K562 (cell line): ENCODE data around the gene LXN. TPM values are rescaled to one million over a fixed set of nuclear protein-coding genes. Genes with fewer than 3 reads are reported as not detected.

Experiments used
- ATAC-seq: fragments of 200-7000 bp; cut with Tn5 transposase; 3 replicates; pipeline ENCODE4 v1.9.1; 2020; ENCODE audit warnings: moderate library complexity
- BruUV-seq: library from RNA; stranded (reverse); fragments of 400-500 nt; replicated peaks from 2 replicates; lab custom pipeline; 2021; lab: Mats Ljungman, UMichigan
- CTCF ChIA-PET: fragments of 300-600 bp; formaldehyde crosslinking; extraction: SDS; loops from one replicate; lab custom pipeline; 2021; ENCODE audit warnings: low intra/inter-chr PET ratio; lab: Yijun Ruan, JAX
- POLR2A ChIA-PET: fragments of 300-600, 350-650 bp; sonication (Branson Sonifier 250); formaldehyde crosslinking; extraction: SDS; loops from one replicate; lab custom pipeline; 2021; ENCODE audit warnings: antibody characterized with exemption, inconsistent platforms; lab: Yijun Ruan, JAX
- DNase-seq, 4 experiments: peaks; one replicate each; pipeline versions ENCODE4 v3.0.0 to v3.0.0-alpha.2; 2011 to 2018; ENCODE audit warnings: low spot score in 3 of 4, mixed read lengths in 3 of 4; ENCODE audit errors: extremely low read depth in 1 of 4
- FAIRE-seq: peaks from 2 replicates; lab custom pipeline; 2011; peaks lifted over from hg19 to GRCh38; lab: Jason Lieb, UNC
- H2AFZ ChIP-seq: 2 replicates; pipeline ENCODE4 v1.6.0; 2011; ENCODE audit warnings: low read depth, low read length, control low read depth, inconsistent platforms
- H3K27ac ChIP-seq: fragments of 200-600 bp; 3 replicates; pipeline ENCODE4 v1.8.0; 2011; ENCODE audit warnings: low read depth, mild to moderate bottlenecking, control low read depth, inconsistent platforms, low read length, moderate library complexity, mixed read lengths; ENCODE audit errors: extremely low read depth
- H3K27me3 ChIP-seq, 2 experiments: fragments of 300-600 bp in 1 of 2; 2 replicates in 1 of 2; 3 replicates in 1 of 2; pipeline versions ENCODE4 v1.6.0 to v1.8.0; 2011; ENCODE audit warnings: inconsistent platforms in 2 of 2, low read length in 2 of 2, mild to moderate bottlenecking in 1 of 2, mixed read lengths in 1 of 2, moderate library complexity in 1 of 2; ENCODE audit not compliant: control insufficient read depth in 2 of 2, insufficient read depth in 2 of 2
- H3K36me3 ChIP-seq: fragments of 300-600 bp; 3 replicates; pipeline ENCODE4 v1.8.0; 2011; ENCODE audit warnings: mild to moderate bottlenecking, low read length, inconsistent platforms; ENCODE audit not compliant: control insufficient read depth, insufficient read depth
- H3K4me1 ChIP-seq, 2 experiments: fragments of 200-600 bp in 1 of 2; replicated peaks in 1 of 2; 2 replicates in 1 of 2; 3 replicates in 1 of 2; pipeline versions ENCODE4 v1.5.1 to v1.8.0; 2011; ENCODE audit warnings: inconsistent platforms in 2 of 2, low read length in 2 of 2, mild to moderate bottlenecking in 1 of 2, mixed read lengths in 1 of 2, moderate library complexity in 1 of 2; ENCODE audit not compliant: control insufficient read depth in 2 of 2, insufficient read depth in 2 of 2
- H3K4me2 ChIP-seq: 2 replicates; pipeline ENCODE4 v1.6.1; 2011; ENCODE audit warnings: low read length, control low read depth, inconsistent platforms, mixed read lengths; ENCODE audit not compliant: insufficient read depth
- H3K4me3 ChIP-seq: fragments of 200-600 bp; sonication (generic), shearing (Covaris generic); 2 replicates; pipeline ENCODE4 v1.5.1; 2016; ENCODE audit warnings: control low read depth, inconsistent platforms
- H3K79me2 ChIP-seq: fragments of 200-600 bp; 3 replicates; pipeline ENCODE4 v1.8.0; 2011; ENCODE audit warnings: low read length, inconsistent platforms; ENCODE audit not compliant: control insufficient read depth, insufficient read depth
- H3K9ac ChIP-seq, 2 experiments: 2 replicates each; pipeline versions ENCODE4 v1.6.0 to v1.6.1; 2011; ENCODE audit warnings: low read depth in 2 of 2, low read length in 2 of 2, control low read depth in 1 of 2, inconsistent platforms in 1 of 2, mild to moderate bottlenecking in 1 of 2, mixed read lengths in 1 of 2; ENCODE audit not compliant: insufficient read depth in 1 of 2
- H3K9me1 ChIP-seq: one replicate; pipeline ENCODE4 v1.6.0; 2011; ENCODE audit warnings: inconsistent platforms, mild to moderate bottlenecking, low read length, moderate library complexity; ENCODE audit not compliant: control insufficient read depth, insufficient read depth
- H3K9me3 ChIP-seq: replicated peaks from 2 replicates; pipeline ENCODE4 v1.5.1; 2011; ENCODE audit warnings: low read depth, low read length, inconsistent platforms; ENCODE audit not compliant: control insufficient read depth, insufficient read depth
- H4K20me1 ChIP-seq: replicated peaks from 2 replicates; pipeline ENCODE4 v1.6.1; 2011; ENCODE audit warnings: low read length, inconsistent platforms, mixed read lengths; ENCODE audit not compliant: control insufficient read depth, insufficient read depth
- DIDO1 ChIP-seq: fragments of 450-650 bp; IDR thresholded peaks from 2 replicates; pipeline ENCODE4 v1.6.1; 2016; ENCODE audit warnings: low read depth, missing biosample characterization, missing genetic modification characterization
- EGR1 ChIP-seq: fragments of 450-650 bp; conservative IDR thresholded peaks from 2 replicates; pipeline ENCODE4 v1.6.1; 2017; ENCODE audit warnings: mild to moderate bottlenecking
- NELFE ChIP-seq: IDR thresholded peaks from 2 replicates; pipeline ENCODE4 v1.6.1; 2011; ENCODE audit warnings: mild to moderate bottlenecking; ENCODE audit not compliant: insufficient read depth, insufficient read length
- NFXL1 ChIP-seq: fragments of 450-650 bp; formaldehyde crosslinking; IDR thresholded peaks from 2 replicates; pipeline ENCODE4 v1.4.0; 2021; ENCODE audit warnings: mild to moderate bottlenecking
- SMAD4 ChIP-seq: fragments of 250-450 bp; sonication (Bioruptor Pico); conservative IDR thresholded peaks from 2 replicates; pipeline ENCODE4 v1.8.0; 2021; ENCODE audit warnings: inconsistent platforms, mild to moderate bottlenecking, moderate library complexity
- SMARCA4 ChIP-seq: fragments of 450-650 bp; IDR thresholded peaks from 2 replicates; pipeline ENCODE4 v1.6.1; 2016
- SREBF1 ChIP-seq: fragments of 150-350 bp; IDR thresholded peaks from 2 replicates; pipeline ENCODE4 v1.6.1; 2014; ENCODE audit warnings: antibody characterized with exemption, low read depth, low read length, borderline replicate concordance
- ZFP30 ChIP-seq: fragments of 250-450 bp; sonication (Bioruptor Pico); IDR thresholded peaks from 2 replicates; pipeline ENCODE4 v1.8.0; 2022; ENCODE audit warnings: moderate library complexity, mild to moderate bottlenecking, inconsistent platforms, borderline replicate concordance
- WGBS: fragments of 100-300 bp; shearing (Covaris generic); methylation state at CpG from one replicate; pipeline ENCODE4 v1.1.6; 2016; ENCODE audit warnings: low coverage, mixed read lengths; ENCODE audit not compliant: insufficient coverage; ENCODE audit errors: missing lambda C conversion rate; 5-methylcytosine and 5-hydroxymethylcytosine counted together
- in situ Hi-C: fragments of 300-500 bp; cut with MboI; formaldehyde crosslinking; loops from 4 replicates; pipeline ENCODE4 v1.15.0; 2018; ENCODE audit warnings: inconsistent platforms, mixed read lengths
- intact Hi-C: fragments of 100-400 bp; cut with micrococcal nuclease; formaldehyde crosslinking; loops from 2 replicates; pipeline ENCODE4 v1.14.2; 2022
- polyA plus RNA-seq, 8 experiments: library from polyadenylated mRNA; depleted of rRNA in 4 of 8; stranded (reverse) in 5 of 8; unstranded in 3 of 8; fragments of >200 nt; fragmentation: Nextera tagmentation in 2 of 8; fragmentation: Illumina TruSeq in 1 of 8; extraction: Ambion mirVana in 2 of 8; extraction: Trizol in 1 of 8; gene quantifications; 2 replicates each; pipeline versions ENCODE4 v1.2.1 to v1.2.3, GENCODE V29; 2011 to 2014; ENCODE audit warnings: inconsistent platforms in 1 of 8, missing spikeins in 1 of 8
- total RNA-seq, 7 experiments: library from RNA; depleted of rRNA in 6 of 7; stranded (reverse); fragments of >200 nt in 6 of 7; fragmentation: Illumina TruSeq in 2 of 7; extraction: Trizol in 2 of 7; gene quantifications; 2 replicates each; pipeline versions ENCODE4 v1.2.1 to v1.2.3, GENCODE V29; 2011 to 2021; ENCODE audit warnings: low replicate concordance in 1 of 7

The LXN gene
- total and polyA plus RNA-seq, 9 of the 15 experiments (the other 6 are each of a cell fraction or from before 2014, with no cell fraction given) = 0.08 to 0.13 TPM; not detected in 7

DNA sequence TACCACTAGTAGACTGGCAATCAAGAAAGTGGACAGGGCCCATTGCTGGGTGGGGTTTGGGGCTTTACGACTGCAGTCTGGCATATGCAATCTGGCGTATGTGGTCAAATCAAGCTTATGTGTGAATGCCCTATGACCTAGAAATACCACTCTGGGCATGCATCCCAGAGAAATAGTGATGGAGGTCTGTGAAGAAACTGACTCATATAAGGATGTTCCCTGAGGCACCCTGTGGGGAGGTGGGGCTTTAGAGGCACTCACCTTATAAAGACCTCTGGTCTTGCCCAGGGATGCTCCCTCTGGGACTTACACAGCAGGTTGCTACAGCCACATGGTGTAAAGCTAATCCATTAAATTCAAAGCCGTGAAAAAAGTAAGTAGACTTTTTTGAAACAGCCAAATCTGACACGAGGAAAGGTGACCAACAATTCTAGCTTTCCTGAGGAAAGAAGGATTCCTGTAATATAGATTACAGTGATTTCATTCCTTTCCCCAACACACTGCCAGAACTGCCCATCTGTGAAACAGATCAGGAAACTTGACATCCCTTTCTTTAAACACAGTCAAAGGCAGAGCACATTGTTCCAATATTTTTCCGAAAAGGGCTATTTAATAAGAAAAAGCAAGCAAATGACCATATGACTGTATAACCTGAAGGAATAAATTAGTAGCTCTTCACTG is 46.2 kb upstream of the LXN start:
- Histone ChIP-seq H3K9ac (no peak overlapping the region), H3K4me1 (peaks cover 16 to 21% of the 10 kb centered on the region in 2 experiments; a peak in 4 of 5 replicates), H3K27me3 (no peaks in the 10 kb centered on the region), H3K4me3 (no peak overlapping the region), H3K4me2 (no peak overlapping the region), H3K9me3 (no peaks in the 10 kb centered on the region), H3K9me1 (no peaks in the 10 kb centered on the region), H2AFZ (no peak overlapping the region), H3K27ac (no peak overlapping the region), H3K36me3 (peaks cover 24% of the 10 kb centered on the region), H4K20me1 (no peaks in the 10 kb centered on the region), H3K79me2 (no peaks in the 10 kb centered on the region; the same call in 2 of the 3 replicates)
- no peak for FAIRE-seq
- POLR2A ChIA-PET = interaction anchor here (0.6 to 0.7 kb wide), 2 partner anchors 10 to 612 kb away, joined by 3 read pairs; no protein-coding TSS in a partner anchor
- CTCF ChIA-PET = interaction anchor here (0.6 kb wide), 1 partner anchor 9 kb away, joined by 4 read pairs; no protein-coding TSS in a partner anchor
- WGBS = 91% methylated on average over 5 of the region's 5 CpGs
- in situ Hi-C loops = no loop called here
- BruUV-seq = no TSS peak
- no peak for ATAC-seq
- TF ChIP-seq SMAD4 = no peak
- TF ChIP-seq NFXL1 (CRISPR knock-in tag) = no peak
- no peak for TF ChIP-seq DIDO1 (tag)
- TF ChIP-seq, all 486 proteins: peak for 0
- no peak for DNase-seq
- intact Hi-C loops = no loop called here

GRCh38 chr3:158717576-158717975 is 45.1 kb upstream of the LXN start:
- ChIA-PET POLR2A (interaction anchor here (0.6 kb wide), 1 partner anchor 132 kb away, joined by 3 read pairs; no protein-coding TSS in a partner anchor), CTCF (interaction anchor here (0.6 kb wide), 1 partner anchor 10 kb away, joined by 4 read pairs; no protein-coding TSS in a partner anchor)
- Histone ChIP-seq H3K9ac (0 out of 4 replicates have a peak overlapping the region, but pooled peaks of 1 of the 2 experiments have one; percentile 11), H2AFZ (no peak overlapping the region), H3K4me3 (no peak overlapping the region), H4K20me1 (no peaks in the 10 kb centered on the region), H3K27me3 (no peaks in the 10 kb centered on the region), H3K9me3 (no peaks in the 10 kb centered on the region), H3K36me3 (peaks cover 33% of the 10 kb centered on the region), H3K27ac (peak overlapping the region; percentile 26; the same call in 2 of the 3 replicates), H3K79me2 (no peaks in the 10 kb centered on the region; the same call in 2 of the 3 replicates), H3K9me1 (no peaks in the 10 kb centered on the region), H3K4me1 (peaks cover 16 to 23% of the 10 kb centered on the region in 2 experiments; a peak in 4 of 5 replicates), H3K4me2 (peak overlapping the region; percentile 7; the same call in 1 of the 2 replicates)
- intact Hi-C loops = no loop called here
- DNase-seq (no peak), FAIRE-seq (no peak), ATAC-seq (peak; percentile 15; the same call in 1 of the 3 replicates)
- TF ChIP-seq SREBF1 = no peak
- no peak for TF ChIP-seq SMARCA4
- no peak for TF ChIP-seq NELFE
- TF ChIP-seq ZFP30 (CRISPR knock-in tag) = no peak
- TF ChIP-seq EGR1 = 0 out of 2 replicates have a peak, but pooled peaks have one; percentile 10
- no TSS peak for BruUV-seq
- in situ Hi-C loops = no loop called here
- WGBS = 94% methylated on average over 2 of the region's 2 CpGs
